IPS-18a (cell line): ENCODE results near the gene IL7R.
"Not testable (repeated sequence)": the region's sequence is repeated elsewhere in the genome, so short reads cannot be mapped to it uniquely, and the experiment has no call there.

Experiments
- H3K27ac ChIP-seq: one replicate; pipeline ENCODE4 v1.5.1; 2013; ENCODE audit warnings: low read length
- H3K27me3 ChIP-seq: one replicate; pipeline ENCODE4 v1.6.1; 2013; ENCODE audit warnings: mild to moderate bottlenecking, low read length; ENCODE audit not compliant: control insufficient read depth, insufficient read depth
- H3K36me3 ChIP-seq: one replicate; pipeline ENCODE4 v1.6.1; 2013; ENCODE audit warnings: low read depth, low read length; ENCODE audit not compliant: control insufficient read depth
- H3K4me1 ChIP-seq: one replicate; pipeline ENCODE4 v1.6.1; 2013; ENCODE audit warnings: low read depth, low read length; ENCODE audit not compliant: control insufficient read depth
- H3K4me3 ChIP-seq: one replicate; pipeline ENCODE4 v1.5.1; 2013; ENCODE audit warnings: low read length
- H3K9ac ChIP-seq: one replicate; pipeline ENCODE4 v1.6.1; 2013; ENCODE audit warnings: mild to moderate bottlenecking, low read length, moderate library complexity
- H3K9me3 ChIP-seq: one replicate; pipeline ENCODE4 v1.6.1; 2013; ENCODE audit warnings: low read depth, low read length; ENCODE audit not compliant: control insufficient read depth

IL7R gene

GRCh38 chr5:35823347-35824098 is 33.2 kb upstream of the IL7R start:
- H3K4me1 ChIP-seq = no peaks in the 10 kb centered on the region
- no peaks in the 10 kb centered on the region for H3K9me3 ChIP-seq
- H3K4me3 ChIP-seq = no peak overlapping the region
- no peaks in the 10 kb centered on the region for H3K27me3 ChIP-seq
- H3K27ac ChIP-seq = no peak overlapping the region
- H3K9ac ChIP-seq = no peak overlapping the region
- no peaks in the 10 kb centered on the region for H3K36me3 ChIP-seq

DNA sequence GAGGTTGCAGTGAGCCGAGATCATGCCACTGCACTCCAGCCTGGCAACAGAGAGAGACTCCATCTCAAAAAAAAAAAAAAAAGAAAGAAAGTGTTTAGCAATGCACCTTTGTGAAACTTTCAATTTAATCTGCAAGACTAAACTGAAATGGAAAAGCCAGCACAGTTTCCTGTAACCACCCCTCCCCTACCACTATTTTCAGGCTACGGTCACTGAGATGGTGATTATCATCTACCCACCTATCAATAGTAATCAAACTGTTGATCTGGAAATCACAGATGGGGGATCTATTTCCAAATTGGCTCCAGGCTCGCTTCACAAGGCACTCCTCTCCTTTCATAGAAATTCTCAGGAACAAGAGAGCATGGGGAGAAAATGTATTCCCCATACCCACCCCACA is 30.6 kb upstream of the IL7R start:
- no peak overlapping the region for H3K27ac ChIP-seq
- no peak overlapping the region for H3K9ac ChIP-seq
- no peaks in the 10 kb centered on the region for H3K27me3 ChIP-seq
- H3K4me3 ChIP-seq = no peak overlapping the region
- H3K9me3 ChIP-seq = no peaks in the 10 kb centered on the region
- no peaks in the 10 kb centered on the region for H3K36me3 ChIP-seq
- H3K4me1 ChIP-seq = no peaks in the 10 kb centered on the region

GRCh38 chr5:35826554-35826953 is 30.1 kb upstream of the IL7R start:
- no peaks in the 10 kb centered on the region for H3K27me3 ChIP-seq

DNA sequence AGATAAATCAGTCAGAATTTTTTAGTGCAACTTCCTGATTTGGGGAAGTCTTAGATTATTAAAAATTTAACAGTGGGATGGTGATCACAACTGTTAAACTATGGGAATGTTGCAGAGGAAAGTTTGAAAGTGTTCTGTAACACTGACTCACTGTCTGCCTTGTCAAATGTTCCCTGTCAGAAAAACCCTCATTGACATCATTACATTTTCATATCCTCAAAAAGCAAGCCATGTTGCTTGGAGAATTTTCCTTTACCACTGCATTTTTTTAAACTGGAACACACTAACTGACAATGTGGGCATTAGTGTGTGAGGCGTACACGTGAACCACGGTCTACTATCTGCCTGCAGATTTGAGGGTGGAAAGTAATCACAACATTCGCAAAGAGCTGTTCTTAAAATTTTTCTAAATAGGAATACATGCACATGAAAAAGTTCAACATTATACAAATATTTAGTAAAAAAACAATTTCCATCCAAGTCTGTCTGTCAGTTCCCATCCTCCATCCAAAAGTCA is 28.6 kb upstream of the IL7R start:
- Histone ChIP-seq H3K9ac (no peak overlapping the region), H3K36me3 (no peaks in the 10 kb centered on the region), H3K9me3 (no peaks in the 10 kb centered on the region), H3K27me3 (no peaks in the 10 kb centered on the region), H3K4me3 (no peak overlapping the region), H3K4me1 (no peaks in the 10 kb centered on the region), H3K27ac (no peak overlapping the region)

More at GRCh38 chr5:35826554-35826953, 30.1 kb upstream of the IL7R start:
- H3K4me3 ChIP-seq = no peak overlapping the region
- no peaks in the 10 kb centered on the region for H3K9me3 ChIP-seq
- no peak overlapping the region for H3K27ac ChIP-seq
- no peak overlapping the region for H3K9ac ChIP-seq
- no peaks in the 10 kb centered on the region for H3K36me3 ChIP-seq
- H3K4me1 ChIP-seq = no peaks in the 10 kb centered on the region

- H3K9me3 ChIP-seq = no peaks in the 10 kb centered on the region
- no peaks in the 10 kb centered on the region for H3K36me3 ChIP-seq
- H3K4me1 ChIP-seq = no peaks in the 10 kb centered on the region
- no peak overlapping the region for H3K27ac ChIP-seq
- H3K9ac ChIP-seq = no peak overlapping the region
- no peaks in the 10 kb centered on the region for H3K27me3 ChIP-seq
- no peak overlapping the region for H3K4me3 ChIP-seq
Observed at GRCh38 chr5:35830587-35830986, 26.1 kb upstream of the IL7R start.

DNA sequence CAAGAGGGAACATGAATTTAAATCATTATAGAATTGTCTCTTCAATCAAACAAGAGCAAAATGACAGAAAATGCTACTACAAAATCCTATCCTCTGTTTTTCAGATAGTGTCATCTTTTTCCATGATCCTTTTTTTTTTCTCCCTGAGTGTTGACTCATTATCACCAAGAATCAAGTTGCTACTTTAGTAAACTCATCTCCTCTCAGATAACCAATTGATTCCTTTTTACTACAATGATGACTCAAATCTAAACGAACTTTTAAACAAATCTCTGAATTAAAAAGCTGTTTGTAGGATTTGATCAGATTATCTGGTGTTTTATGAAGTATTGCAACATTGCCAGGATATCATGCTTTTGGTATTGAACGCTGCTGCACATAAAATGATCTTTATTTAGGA is 23.9 kb upstream of the IL7R start:
- no peaks in the 10 kb centered on the region for H3K27me3 ChIP-seq
- no peaks in the 10 kb centered on the region for H3K36me3 ChIP-seq
- no peak overlapping the region for H3K9ac ChIP-seq
- no peak overlapping the region for H3K4me3 ChIP-seq
- no peak overlapping the region for H3K27ac ChIP-seq
- H3K4me1 ChIP-seq = no peaks in the 10 kb centered on the region
- H3K9me3 ChIP-seq = no peaks in the 10 kb centered on the region

- no peak overlapping the region for H3K9ac ChIP-seq
- H3K27me3 ChIP-seq = no peaks in the 10 kb centered on the region
- no peak overlapping the region for H3K27ac ChIP-seq
- H3K4me3 ChIP-seq = no peak overlapping the region
- no peaks in the 10 kb centered on the region for H3K36me3 ChIP-seq
- no peaks in the 10 kb centered on the region for H3K4me1 ChIP-seq
- H3K9me3 ChIP-seq = no peaks in the 10 kb centered on the region
Observed at GRCh38 chr5:35833224-35833623, 23.5 kb upstream of the IL7R start.

GRCh38 chr5:35835796-35836742 is 20.6 kb upstream of the IL7R start:
- H3K27ac ChIP-seq = no peak overlapping the region

DNA sequence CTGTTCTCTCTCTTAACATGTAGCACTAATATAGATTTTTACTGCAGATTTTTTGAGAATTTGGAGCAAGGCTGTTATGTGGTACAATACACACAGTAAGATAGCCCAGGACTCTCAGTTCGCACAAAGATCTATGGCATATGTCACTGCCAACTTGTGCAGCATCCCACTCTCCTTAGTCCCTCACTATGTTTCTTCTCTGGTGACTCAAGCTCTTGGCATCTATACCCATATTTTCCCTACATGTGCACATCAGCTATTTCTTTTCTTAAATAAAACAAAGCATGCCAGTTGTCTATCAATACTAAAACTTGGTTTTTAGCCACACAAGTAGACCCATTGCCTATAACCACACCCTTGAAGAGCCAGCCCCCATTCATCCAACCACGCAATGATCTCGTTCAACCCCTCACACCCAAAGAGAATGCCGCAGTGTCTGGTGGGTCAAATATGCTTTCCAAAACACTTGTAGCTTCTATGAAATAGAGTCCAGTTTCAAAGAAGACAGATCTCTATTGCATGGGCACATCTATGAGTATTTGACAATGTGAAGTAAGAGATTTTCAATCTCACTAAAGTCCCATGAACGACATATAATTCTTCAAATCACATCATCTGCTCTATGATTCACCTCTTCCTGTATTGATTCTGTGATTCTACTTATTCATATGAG is 18.2 kb upstream of the IL7R start:
- Histone ChIP-seq H3K4me3 (no peak overlapping the region), H3K9me3 (peaks cover 11% of the 10 kb centered on the region), H3K36me3 (no peaks in the 10 kb centered on the region), H3K4me1 (no peaks in the 10 kb centered on the region), H3K27ac (no peak overlapping the region), H3K27me3 (no peaks in the 10 kb centered on the region), H3K9ac (no peak overlapping the region)

More at GRCh38 chr5:35835796-35836742, 20.6 kb upstream of the IL7R start:
- Histone ChIP-seq H3K36me3 (no peaks in the 10 kb centered on the region), H3K9me3 (no peaks in the 10 kb centered on the region), H3K4me3 (no peak overlapping the region), H3K27me3 (no peaks in the 10 kb centered on the region), H3K4me1 (no peaks in the 10 kb centered on the region), H3K9ac (no peak overlapping the region)

GRCh38 chr5:35842856-35843255 is 13.8 kb upstream of the IL7R start:
- Histone ChIP-seq H3K9ac (no peak overlapping the region), H3K9me3 (peaks cover 28% of the 10 kb centered on the region), H3K27me3 (no peaks in the 10 kb centered on the region), H3K27ac (no peak overlapping the region), H3K36me3 (no peaks in the 10 kb centered on the region), H3K4me1 (no peaks in the 10 kb centered on the region), H3K4me3 (no peak overlapping the region)

DNA sequence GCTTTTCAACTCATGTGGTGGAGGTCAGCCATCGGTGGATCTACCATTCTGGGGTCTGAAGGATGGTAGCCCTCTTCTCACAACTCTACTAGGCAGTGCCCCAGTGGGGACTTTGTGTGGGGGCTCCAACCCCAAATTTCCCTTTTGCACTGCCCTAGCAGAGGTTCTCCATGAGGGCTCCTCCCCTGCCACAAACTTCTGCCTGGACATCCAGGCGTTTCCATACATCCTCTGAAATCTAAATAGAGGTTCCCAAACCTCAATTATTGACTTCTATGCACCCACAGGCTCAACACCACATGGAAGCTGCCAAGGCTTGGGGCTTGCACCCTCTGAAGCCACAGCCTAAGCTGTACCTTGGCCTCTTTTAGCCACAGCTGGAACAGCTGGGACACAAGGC is 11.2 kb upstream of the IL7R start:
- peaks cover 28% of the 10 kb centered on the region for H3K9me3 ChIP-seq
- not testable (repeated sequence) for H3K4me3 ChIP-seq

More for the DNA sequence above, 11.2 kb upstream of the IL7R start:
- not testable (repeated sequence) for H3K9ac ChIP-seq, H3K36me3 ChIP-seq, H3K4me1 ChIP-seq, H3K27ac ChIP-seq, H3K27me3 ChIP-seq
